ENCODE results near the gene MTRR.
"Not testable (repeated sequence)": the region's sequence is repeated elsewhere in the genome, so short reads cannot be mapped to it uniquely, and the experiment has no call there.

The MTRR gene

DNA sequence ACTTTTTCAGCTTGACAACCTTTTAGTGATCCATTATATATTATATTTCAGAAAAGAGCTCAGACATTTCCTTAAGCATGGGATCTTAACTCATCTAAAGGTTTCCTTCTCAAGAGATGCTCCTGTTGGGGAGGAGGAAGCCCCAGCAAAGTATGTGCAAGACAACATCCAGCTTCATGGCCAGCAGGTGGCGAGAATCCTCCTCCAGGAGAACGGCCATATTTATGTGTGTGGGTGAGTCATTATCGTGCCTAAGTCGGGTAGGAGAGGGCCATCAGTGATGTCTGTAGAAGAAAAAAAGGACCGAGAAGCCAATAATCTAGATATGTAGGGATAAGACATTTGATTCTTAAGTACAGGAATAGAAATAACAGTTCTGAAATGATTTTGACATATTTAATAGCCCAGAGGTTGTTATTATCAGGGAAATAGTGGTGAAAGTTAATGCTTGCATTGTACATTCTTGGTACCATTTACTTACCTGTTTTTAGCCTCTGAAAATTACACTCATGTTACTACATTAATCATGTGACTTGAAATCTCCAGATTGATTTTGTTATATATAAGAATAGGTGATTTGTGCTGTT is 28.2 kb downstream of the MTRR start:
- DNase-seq (ENCODE audit: low spot score): peak; percentile 13

DNA sequence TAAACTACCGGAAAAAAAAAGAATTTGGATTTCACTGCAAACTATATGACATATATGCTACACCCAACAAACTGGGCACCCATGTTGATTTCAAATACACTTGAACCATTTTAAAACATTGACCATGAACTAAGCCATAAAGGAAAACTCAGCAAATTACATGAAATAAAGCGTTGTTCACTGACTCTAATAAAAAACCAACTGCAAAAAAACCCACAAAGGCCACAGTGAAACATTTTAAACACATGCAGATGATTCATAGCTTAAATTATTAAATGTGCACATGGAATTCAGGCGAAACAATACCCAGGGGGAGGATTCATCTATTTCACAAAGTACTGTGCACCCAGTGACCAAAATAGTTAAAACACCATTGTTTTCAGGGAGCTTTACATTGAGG is 33.3 kb downstream of the MTRR start:
- no peak for DNase-seq (ENCODE audit: low spot score)

DNA sequence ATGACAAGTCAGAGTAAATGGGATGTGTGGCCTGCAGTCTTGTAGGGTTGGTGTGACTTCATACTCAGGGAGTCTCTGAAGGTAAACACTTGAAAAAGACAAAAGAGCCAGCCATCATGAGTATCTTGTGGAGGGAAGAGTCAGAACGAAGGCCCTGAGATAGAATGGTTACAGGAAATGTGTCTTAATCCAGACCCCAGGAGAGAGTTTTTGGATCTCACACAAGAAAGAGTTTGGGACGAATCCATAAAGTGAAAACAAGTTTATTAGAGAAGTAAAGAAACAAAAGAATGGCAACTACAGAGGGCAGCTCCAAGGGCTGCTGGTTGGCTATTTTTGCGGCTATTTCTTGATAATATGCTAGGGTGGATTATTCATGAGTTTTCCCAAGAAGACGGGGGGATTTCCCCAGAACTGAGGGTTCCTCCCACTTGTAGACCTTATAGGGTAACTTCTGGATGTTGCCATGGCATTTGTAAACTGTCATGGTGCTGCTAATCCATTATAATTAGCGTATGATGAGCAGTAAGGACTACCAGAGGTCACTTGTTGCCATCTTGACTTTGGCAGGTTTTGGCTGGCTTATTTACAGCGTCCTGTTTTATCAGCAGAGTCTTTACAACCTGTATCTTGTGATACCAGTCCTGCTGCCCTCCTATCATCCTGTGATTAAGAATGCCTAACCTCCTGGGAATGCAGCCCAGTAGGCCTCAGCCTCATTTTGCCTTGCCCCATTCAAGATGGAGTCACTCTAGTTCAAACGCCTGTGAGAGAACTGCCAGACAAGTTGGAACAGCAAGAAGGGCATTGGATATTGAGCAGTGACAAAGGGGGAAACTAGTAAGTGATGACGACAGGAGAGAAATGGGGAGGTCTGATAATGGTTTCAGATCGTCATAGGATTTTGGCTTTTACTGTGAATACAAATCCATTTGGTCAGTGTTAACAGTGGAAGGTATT is 34.0 kb downstream of the MTRR start:
- DNase-seq (ENCODE audit: low spot score): no peak

DNA sequence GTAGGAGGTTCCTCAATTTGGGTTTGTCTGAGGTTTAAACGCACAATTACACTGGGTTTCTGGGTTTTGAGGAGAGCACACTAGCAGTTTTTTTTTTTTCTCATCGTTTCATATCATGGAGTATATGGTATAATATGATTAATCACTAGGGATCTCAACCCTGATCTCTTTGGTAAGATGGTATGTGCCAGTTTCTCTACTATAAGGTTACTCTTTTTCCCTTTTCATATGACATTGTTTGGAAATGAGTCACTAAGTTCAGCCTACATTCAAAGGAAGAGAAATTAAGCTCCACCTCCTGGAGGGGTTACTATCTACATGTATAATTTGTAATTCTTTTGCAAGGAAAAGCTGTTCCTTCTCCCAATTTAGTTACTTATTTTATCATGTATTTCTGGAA is 35.2 kb downstream of the MTRR start:
- peak; percentile 13 for DNase-seq (ENCODE audit: low spot score)

DNA sequence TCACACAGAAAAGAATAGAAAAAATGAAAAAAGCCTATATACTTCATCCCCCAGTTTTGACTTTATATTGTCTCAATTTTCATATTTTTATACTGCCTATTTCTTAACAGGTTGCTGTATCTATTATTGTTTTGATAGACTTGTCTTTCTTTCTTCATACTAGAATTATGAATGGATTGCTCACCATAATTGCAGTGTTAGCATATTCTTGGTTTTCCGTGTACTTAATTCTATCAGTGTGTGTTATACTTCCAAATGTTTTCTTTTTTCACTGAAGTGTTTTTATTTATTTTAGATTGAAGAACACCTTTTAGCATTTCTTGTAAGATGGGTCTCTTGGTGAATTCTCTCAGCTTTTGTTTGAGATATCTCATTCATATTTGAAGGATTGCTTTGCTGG is 38.7 kb downstream of the MTRR start:
- DNase-seq (ENCODE audit: low spot score): no peak

DNA sequence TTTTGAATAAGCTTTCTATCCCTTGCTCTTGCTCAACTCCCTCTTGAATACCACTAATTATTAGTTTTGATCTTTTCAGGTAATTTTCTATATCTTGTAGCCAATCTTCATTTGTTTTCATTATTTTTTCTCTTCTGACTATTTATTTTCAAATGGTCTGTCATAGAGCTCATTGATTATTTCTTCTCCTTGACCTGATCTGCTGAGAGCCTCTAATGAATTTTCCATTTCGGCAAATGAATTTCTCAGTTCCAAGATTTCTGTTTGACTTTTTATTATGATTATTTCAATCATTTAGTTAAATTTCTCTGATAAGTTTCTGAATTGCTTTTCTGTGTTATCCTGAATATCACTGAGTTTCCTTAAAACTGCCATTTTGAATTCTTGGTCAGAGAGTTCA is 39.4 kb downstream of the MTRR start:
- no peak for DNase-seq (ENCODE audit: low spot score)

DNA sequence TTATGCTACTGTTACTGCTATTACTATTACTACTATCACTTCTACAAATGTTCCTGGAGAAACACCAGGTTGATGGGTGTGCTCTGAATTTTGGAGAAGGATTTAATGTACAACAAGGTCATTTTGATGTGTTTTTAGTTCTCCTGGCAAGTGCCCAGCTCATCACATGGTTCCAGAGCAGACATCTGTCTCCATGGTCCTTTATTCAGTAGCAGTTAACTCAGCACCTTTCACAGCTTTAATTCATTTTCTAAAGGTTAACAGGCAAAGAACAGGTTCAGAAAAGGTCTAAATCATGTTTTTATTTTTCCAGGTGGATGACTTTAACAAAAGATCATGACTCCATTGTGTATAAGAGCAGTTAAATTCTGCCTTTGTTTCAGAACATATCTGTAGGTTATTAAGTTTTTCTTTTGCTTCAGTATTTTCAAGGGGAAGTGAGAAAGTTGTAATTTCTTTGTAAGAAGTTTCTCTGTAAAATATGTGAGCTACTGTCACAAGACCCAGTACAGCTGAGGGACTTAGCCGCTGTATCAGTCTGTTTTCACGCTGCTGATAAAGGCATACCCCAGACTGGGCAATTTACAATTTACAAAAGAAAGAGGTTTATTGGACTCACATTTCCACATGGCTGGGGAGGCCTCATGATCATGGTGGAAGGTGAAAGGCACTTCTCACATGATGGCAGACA is 41.9 kb downstream of the MTRR start:
- DNase-seq (ENCODE audit: low spot score): no peak

DNA sequence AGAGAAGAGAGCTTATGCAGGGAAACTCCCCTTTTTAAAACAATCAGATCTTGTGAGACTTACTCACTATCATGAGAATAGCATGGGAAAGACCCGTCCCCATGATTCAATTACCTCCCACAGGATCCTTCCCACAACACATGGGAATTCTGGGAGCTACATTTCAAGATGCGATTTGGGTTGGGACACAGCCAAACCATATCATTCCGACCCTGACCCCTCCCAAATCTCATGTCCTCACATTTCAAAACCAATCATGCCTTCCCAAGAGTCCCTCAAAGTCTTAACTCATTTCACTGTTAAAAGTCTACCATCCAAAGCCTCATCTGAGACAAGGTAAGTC is 42.5 kb downstream of the MTRR start:
- DNase-seq (ENCODE audit: low spot score): not testable (repeated sequence)

DNA sequence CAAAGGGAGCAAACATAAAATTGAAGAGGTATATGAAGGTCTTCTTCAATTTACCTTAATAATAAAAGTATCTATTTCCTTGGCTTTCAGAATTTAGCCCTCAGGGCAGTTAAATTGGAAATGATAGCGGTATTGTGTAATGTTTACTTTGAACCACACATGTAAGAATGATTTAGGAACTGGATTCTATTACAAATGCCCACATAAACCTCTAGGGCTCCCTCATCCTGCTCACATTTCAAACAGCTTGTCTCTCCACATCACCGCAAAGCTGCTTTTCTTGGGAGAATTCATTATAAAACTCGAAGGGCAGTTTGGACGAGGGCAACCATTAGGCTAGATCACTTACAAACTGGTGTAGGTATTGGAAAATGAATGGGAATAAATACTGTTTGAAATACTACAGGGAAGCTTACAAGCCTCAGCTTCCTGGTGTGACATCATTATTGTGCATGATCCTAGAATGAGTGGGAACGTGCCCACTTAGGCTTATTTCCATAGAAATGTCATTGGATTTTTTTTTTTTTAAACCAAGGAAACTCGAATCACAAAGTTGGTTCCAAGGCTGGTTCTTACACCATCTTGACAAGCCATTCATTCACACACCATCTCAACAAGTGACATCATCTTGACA is 47.3 kb downstream of the MTRR start:
- no peak for DNase-seq (ENCODE audit: low spot score)

DNA sequence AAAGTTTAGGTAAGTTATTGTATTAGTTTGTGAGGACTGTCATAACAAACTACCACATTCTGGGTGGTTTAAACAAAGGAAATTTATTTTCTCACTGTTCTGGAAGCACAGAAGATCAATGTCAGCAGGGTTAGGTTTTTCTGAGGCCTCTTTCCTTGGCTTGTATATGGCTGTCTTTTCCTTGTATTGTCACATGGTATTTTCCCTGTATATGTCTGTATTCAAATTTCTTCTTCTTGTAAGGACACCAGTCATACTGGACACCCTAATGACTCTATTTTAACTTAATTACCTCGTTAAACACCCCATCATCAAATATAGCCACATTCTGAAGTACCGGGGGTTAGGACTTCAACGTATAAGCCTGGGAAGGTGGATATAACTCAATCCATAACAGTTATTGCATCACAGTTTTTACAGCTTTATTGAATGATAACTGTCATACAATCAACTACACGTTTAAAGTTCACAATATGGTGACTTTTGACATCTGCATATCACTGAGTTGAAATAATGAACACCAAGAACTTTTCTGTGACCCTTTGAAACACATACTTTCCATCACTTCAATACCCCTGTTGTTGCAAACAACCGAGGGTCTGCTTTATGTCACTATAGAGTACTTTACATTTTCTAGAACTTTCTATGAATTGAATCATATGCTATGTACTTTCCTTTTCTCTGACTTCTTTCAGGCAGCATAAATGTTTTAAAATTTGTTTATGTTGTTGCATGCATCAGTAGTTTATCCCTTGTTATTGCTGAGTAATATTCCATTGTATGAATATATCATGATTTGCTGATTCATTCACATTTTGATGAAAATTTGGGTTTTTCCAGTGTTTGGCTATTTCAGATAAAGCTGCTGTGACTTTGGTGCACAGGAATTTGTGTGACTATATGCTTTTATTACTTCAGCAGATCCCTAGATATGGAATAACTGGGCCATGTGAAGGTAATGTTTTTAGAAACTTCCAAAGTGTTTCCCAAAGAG is 48.5 kb downstream of the MTRR start:
- DNase-seq (ENCODE audit: low spot score): no peak

DNA sequence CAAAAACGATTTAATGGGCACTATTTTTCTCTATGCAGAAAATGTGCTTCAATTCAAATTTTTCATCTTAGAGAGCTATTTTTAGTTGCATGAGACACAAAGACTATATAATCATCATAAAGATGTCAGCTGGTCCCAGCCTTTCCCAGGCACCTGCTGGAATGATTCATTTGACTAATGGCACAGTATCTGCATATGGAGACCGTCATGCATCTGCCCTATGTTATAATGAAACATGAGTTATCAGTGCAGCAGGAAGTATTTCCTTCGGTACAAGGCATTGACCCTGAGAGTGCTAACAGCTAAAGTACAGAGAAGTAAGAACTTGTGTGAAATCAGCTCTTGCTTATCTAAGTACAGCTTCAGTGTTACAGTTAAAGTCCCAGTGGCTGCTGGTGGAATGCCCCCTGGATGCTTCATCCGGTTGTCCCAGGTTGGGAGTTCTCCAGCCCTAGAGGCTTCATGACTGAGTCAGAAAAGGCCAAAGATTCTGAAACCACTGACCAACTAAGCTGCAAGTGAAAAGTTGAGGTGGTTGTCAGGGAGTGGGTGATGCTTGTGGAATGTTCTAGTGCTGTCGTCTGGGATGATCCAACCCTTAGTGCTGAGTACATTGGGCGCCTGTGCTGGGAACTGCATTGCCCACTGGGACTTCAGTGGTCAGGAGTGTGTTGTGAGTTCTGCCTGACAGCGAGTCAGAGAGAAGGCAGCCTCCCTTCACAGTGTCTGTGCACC is 57.2 kb downstream of the MTRR start:
- peak; percentile 75 for DNase-seq (ENCODE audit: low spot score)

DNA sequence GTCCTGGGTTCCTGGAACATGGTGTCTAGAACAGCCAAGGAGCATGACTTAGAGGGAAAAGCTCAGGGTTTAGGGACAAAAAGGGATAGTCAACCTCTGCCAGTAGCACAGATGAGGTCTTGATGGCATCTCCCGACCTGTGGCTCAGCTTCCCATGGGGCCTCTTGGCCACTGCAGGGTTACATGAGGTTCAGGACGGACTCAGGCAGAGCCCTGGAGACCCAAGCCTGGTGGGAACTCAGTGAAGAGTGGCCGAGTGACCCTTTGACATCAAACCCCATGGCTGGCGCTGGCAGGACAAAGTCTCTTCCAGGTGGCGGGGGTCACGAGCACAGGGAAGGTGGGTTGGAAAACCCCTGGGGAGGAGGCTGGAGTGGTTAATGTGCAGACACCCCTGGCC is 57.8 kb downstream of the MTRR start:
- DNase-seq (ENCODE audit: low spot score): no peak

DNA sequence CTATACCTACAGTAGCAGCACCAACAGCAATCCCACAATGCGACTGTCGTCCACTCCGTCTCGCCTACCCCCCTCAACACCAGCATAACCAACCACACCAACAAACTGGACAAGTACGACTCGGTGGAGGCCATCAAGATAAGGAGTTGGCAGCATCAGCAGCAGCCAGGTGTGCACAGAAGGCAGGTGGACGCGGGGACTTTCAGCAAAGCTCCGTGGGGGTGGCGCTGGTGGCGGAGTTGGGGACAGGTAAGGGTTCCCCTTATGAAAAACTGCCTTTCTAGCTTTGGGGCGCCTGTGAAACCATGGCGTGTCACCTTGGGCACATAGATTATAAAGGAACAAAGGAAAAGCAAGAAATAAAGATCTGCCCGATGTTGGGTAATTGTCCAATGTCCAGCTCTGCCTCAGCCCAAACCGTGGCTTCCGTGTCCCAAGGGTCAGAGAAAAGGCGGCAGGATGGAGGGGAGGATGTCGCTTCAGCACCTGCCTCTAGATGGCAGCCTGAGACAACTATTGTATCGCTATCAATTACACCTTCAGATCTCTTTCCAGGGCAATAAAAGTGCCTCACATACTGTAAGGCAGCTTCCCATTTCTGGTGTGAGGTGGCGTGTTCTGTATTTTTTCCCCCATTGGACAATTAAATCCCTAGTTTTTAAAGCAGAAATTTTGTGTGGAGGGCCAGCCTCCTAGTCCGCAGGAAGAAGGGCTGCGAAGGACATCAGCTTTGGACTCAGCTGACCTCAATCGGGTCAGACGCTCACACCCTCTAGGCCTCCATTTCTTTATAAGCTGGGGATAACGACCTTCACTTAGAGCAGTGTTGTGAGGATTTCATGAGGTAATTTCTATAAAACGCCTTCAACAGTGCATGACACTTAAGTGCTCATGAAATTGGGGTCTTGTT is 58.8 kb downstream of the MTRR start:
- peak; percentile 72 for DNase-seq (ENCODE audit: low spot score)

DNA sequence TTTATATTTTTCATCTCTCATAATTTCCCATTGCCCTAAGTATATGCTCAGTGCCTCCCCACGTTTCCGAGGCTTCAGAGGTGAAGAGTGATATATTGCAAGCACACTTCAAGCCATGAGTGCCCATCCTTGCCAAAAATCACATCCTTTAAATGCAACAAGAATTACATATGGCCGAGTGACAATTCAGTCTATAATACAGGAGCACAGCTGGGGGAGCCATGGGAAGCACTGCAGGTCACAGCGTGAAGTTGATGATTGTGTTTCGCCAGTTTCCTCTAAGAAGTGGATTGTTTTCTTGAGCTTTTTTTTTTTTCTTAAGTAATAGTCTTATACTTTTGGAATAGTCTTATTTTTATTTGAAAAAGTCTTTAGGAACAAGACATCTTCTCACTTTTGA is 61.1 kb downstream of the MTRR start:
- DNase-seq (ENCODE audit: low spot score): no peak

DNA sequence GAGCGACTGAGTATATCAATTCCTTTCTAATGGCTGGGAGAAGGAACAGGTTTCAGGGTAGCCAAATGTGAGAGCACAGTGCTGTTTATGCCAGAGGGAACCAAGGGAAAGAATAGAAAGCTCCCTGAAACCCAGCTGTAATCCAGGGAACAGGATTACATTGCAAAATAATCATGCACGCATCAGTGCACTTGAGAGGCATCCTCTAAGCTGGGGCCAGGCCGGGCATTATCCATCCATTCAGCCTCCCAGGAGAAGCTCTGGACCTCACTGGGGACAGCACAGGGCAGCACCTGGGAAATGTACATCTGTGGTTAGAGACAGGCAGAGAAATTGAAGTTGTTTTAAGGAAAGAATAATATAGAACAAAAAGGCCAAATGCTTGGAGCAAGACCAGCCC is 72.7 kb downstream of the MTRR start:
- no peak for DNase-seq (ENCODE audit: low spot score)

DNA sequence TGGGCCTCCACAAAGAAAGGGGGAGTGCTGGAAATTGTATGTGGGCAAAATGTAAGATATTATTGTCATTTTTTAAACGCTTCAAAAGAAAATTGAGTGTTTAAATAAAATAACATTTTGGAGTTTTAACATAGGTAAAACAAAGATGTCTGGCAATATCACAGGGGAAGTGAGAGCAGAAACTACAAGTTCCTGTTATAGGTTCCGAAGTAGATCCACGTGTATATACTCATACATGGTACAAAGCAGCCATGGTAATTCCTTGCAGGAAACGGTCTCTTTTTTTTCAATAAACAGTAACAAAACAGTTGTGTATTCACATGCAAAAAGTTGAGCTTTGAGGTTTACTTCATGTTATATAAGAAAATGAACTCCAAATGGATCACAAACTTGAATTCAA is 78.4 kb downstream of the MTRR start:
- DNase-seq (ENCODE audit: low spot score): no peak
